Activated CD4-positive, CD25-positive, alpha-beta regulatory T cell treated with anti-CD3 and anti-CD28 coated beads, Interleukin-2, amount 50 U/mL, for 24 hours (primary cell): Measurements from ENCODE around the gene MLH1.

ENCODE experiments used
- ATAC-seq, 2 donors: fragments of 150-1000 bp; cut with Tn5 transposase; one replicate each; pipeline ENCODE4 v1.10.0; 2021; ENCODE audit warnings: mild to moderate bottlenecking in 1 of 2, moderate library complexity in 1 of 2

The MLH1 gene

DNA sequence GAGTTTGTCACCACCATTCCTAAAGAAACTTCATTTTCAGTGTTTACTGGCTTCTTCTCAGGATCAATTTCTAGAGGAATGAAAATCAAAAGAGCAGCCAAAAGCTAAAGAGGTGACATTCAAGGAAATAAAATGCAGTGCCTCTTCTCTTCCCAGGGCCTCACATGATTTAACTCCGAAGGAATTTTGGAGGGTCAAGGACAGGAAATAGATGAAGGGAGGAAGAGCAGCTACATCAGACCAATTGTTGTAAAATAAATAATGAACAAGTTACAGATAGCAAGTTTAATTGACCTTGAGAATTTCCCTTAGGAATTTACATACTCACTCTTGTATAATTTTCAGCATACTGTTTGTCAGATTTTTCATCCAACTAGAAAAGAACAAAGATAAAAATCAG lies 103.0 kb downstream of the MLH1 start:
- ATAC-seq = no peak

GRCh38 chr3:37096975-37097374 lies 103.7 kb downstream of the MLH1 start:
- ATAC-seq = no peak

GRCh38 chr3:37097776-37098175 lies 104.5 kb downstream of the MLH1 start:
- no peak for ATAC-seq

GRCh38 chr3:37098884-37099283 lies 105.6 kb downstream of the MLH1 start:
- ATAC-seq = no peak

DNA sequence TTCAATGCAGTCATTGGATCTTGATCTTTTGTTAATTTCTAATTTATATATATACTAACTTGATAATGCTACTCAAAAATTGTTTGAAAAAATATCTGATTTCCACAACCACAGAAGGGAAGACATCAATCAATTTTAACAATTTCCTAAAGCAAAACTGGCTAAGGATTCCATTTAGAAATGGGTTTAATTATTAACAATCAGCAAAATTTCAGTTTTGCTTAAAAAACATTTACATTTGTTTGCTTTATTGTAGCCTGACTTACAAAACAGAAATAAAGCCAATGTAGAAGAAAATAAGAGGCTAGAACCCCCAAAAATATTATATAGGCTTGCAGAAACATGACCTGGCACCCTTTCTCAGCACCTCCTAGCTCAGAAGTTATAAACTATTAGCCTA lies 106.2 kb downstream of the MLH1 start:
- ATAC-seq = no peak

DNA sequence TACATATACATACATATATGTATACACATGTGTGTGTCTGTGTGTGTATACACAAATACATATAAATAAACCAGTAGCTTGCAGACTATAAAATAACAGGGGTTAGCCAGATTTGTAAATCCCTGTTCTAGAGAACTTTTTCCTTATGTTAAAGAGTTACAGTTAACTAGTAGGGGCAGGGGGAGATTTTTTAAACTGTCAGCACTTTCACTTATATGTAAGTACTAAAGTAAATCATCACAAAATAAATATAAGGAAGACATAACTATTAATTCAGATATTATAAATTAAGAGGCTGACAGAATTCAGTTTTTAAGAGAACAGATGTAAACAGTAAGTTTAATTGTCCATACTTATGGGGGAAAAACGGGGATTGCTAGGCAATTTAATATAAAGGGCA lies 107.1 kb downstream of the MLH1 start:
- ATAC-seq = no peak
